ENCODE measurements around the gene GPC5.

Gene GPC5

GRCh38 chr13:91539286-91540157 is 141.1 kb downstream of the GPC5 start:
- no peak for DNase-seq (ENCODE audit: low spot score)

DNA sequence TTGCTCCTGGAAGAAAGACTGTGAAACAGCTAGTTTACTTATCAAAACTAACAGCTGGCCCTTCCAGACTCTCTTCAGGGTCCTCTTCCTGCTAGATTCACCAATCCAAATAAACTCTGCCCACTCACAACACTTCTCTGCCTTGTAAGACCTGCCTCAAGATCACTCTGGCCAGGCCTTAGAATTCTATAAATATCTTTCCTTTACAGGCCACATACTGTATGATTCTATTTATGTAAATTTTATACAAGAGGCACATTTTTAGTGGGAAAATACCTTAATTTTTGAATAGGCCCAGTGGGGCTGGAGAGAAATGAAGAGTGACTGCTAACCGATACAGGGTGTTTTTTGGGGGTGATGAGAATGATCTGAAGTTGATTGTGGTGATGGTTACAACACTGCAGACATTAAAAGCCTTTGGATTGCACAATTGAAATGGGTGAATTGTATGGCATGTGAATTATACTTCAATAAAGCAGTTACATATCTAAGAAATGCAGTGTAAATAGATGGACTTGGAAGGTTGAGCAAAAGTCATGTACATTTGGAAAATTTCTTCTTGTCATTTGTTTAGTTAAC is 141.8 kb downstream of the GPC5 start:
- DNase-seq (ENCODE audit: low spot score), result no peak

GRCh38 chr13:91544723-91545122 is 146.3 kb downstream of the GPC5 start:
- DNase-seq (ENCODE audit: low spot score), result no peak

- DNase-seq (ENCODE audit: low spot score), result no peak
Observed at GRCh38 chr13:91546900-91547299, 148.5 kb downstream of the GPC5 start.

DNA sequence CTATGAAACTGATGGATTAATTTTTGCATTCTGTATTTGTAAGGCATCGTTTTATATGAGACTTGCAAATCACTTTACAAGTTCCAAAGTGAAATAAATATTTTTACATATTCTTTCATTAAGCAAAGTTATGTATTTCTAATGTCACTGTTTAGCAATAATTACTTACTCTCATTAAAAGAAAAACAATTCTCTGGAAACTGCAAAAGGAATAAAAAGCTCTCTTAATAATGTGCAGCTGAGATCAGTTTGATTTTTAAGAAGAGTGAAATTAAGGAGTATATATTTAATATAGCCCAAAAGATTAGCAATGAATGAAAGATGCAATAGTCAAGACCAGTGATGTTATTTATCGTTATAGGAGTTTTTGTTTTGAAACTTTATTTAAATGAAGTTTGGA is 155.2 kb downstream of the GPC5 start:
- DNase-seq (ENCODE audit: low spot score), result no peak

- DNase-seq (ENCODE audit: low spot score), result no peak
Observed at GRCh38 chr13:91554101-91554500, 155.7 kb downstream of the GPC5 start.

DNA sequence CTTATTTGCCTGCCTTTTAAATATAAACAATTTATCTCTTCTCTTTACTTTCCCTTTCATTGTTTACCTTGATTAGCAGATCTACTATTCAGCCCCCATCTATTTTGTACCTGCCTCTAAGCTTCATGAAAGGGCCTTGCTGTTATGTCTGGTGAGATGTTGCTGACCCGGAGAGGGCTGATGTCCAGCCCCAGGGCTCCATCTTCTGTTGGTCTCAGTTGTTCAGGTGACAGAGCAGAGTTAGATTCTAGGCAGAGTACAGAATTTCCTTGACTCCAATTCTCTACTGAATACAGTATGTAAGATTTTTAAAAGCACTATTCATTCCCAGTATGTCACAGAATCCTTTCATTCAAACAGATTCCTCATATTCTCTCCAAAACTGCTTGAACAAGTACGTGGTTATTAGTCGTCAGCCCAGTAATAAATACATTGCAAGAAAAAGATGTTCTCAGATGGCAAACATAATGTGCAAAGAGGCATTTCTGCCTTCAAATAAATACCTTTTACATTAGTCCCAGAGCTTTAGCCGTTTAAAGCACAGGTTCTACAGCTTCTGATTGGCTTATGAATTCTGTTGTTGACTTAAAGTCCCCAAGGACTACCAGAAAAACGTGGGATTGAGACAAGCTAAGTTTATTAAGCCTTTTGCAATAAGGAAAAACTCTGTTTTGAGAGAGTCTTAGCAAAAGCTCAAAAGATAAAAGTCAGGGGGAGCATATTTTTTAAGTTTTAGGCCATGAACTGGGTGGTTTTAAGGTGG is 159.1 kb downstream of the GPC5 start:
- DNase-seq (ENCODE audit: low spot score), result no peak

DNA sequence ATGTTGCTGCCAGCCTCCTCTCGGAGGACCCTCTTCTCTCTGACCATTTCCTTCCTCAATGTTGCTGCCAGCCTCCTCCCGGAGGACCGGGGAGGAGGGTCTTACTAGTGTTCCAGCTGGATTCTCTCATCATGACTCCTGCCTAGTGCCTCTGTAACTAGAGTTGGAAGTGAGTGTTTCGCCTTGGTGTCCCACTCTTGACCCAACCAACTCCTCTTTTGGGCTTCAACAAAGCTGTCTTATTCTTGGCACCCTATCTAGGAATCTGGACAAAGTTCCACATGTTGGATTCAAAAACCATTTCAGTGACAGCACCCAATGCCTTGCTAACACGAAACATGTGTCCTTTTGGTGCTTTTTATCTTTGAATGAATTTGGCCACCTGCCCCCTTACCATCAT is 165.4 kb downstream of the GPC5 start:
- DNase-seq (ENCODE audit: low spot score), result no peak

DNA sequence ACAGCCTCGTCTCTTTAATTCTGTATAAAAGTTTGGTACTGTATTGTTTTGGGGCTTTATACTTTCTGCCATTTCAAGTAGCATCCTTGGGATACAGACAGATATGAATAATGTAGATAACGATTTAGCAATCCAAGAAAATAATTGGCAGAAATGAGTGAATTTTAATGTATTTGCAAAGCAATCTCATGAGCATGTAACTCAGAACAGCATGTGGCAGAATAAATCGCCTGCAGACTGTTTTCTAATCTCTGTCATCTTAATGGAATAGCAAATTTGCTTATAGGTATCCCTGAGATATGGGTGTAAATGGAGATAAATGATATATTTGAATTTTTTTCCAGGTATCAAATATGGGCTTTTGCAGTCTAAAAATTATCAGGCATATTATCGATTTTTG is 166.0 kb downstream of the GPC5 start:
- DNase-seq (ENCODE audit: low spot score), result no peak

DNA sequence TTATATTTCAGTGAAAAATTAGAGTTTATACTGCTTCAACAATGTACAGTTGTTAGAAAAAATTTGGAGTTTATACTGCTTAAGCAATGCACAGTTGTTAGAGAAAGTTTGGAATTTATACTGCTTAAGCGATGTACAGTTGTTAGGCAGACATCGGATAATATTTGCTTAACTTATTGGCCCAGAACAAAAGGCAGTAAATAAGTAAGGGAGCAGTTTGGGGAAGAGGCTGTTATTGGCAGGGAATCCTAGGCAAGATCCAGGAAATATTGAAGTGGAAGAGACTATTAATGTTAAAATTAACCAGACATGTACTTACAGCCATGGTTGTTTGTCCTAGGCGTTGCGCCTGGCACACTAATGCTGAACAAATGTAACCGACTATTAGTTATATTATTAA is 166.9 kb downstream of the GPC5 start:
- no peak for DNase-seq (ENCODE audit: low spot score)

DNA sequence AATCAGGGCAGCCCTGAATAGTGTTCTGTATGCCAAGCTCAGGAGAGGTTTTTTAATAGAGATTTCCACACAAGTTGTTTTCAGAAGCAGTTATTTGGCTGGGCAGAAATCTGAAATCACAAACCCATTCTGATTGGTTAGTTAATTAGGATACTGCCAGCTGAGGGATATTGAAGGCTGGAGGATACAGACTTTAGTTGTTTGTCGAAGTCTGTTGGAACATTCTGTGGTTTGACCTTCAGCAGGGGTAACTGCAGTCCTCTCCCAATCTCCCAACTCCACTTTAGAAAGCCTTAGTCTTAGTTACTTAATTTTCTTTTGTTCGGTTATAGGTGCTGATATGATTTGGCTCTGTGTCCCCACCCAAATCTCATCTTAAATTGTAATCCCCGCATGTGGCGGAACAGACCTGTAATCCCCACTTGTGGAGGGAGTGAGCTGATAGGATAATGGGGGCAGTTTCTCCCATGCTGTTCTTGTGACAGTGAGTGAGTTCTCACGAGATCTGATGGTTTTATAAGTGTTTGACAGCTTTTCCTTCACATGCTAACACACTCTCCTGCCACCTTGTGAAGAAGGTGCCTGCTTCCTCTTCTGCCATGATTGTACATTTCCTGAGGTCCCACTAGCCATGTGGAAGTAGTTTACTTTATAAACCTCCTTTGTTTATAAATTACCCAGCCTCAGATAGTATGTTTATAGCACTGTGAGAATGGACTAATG is 169.2 kb downstream of the GPC5 start:
- DNase-seq (ENCODE audit: low spot score), result no peak

- DNase-seq (ENCODE audit: low spot score), result no peak
Observed at GRCh38 chr13:91571681-91572080, 173.3 kb downstream of the GPC5 start.

GRCh38 chr13:91572439-91572838 is 174.0 kb downstream of the GPC5 start:
- no peak for DNase-seq (ENCODE audit: low spot score)

DNA sequence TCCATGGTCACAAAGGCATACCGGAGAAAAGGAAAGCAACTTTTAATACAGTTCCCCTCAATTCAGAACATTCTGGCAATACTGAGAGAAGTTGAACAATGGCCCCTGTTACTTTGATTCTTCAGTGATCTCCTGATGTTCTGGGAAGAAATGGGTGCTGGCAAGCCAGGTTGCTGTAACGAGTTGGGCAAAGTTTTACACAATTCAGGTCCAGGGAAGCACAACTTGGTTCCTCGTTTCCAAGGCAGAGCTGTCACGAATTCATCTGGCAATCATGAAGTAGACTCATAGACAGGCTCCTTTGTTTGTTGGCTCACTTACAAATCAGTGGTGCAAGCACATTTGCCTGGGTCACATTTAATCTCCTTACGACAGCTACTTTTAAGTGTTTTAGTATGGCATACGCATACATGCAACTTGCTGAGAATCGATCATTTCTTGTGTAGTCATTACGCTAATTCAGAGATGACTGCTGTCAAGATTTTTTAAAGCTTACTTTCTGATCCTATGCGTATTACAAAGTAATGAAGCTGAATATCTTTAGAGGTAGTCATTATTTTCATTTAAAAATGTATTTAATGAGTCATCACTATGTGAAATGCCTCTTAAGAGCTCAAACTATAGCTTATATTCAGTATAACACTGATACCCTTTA is 174.7 kb downstream of the GPC5 start:
- DNase-seq (ENCODE audit: low spot score), result no peak

- no peak for DNase-seq (ENCODE audit: low spot score)
Observed at GRCh38 chr13:91574766-91575165, 176.3 kb downstream of the GPC5 start.

DNA sequence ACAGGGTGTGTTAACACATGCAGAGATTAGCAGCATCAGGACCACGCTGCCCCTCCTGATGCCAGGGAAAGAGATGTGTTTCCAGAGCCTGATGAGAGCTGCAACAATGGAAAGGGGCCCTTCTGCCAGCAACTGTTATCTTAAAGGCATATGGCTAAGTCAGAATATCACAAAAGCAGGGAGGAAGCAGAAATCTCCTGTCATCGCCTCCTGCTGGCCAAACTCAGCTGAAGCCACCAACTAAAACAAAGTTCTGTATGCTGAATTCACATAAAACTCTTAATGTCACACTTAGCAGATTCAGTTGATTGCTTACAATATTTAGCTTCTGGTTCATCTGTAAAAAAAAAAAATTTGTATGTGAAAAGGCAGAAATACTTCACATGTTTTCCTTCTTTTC is 178.2 kb downstream of the GPC5 start:
- DNase-seq (ENCODE audit: low spot score), result no peak

GRCh38 chr13:91579320-91579719 is 180.9 kb downstream of the GPC5 start:
- no peak for DNase-seq (ENCODE audit: low spot score)

DNA sequence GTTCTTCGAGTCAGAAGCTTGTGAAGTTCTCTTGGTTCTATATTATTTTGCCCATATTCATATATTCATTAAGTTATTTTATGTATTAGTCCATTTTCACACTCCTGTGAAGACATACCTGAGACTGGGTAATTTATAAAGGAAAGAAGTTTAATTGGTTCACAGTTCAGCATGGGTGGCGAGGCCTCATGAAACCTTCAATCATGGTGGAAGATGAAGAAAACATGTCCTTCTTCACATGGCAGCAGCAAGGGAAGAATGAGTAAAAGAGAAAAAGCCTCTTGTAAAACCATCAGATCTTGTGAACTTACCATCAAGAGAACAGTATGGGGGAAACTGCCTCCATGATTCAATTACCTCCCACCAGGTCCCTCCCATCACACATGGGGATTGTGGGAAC is 182.3 kb downstream of the GPC5 start:
- DNase-seq (ENCODE audit: low spot score), result no peak

DNA sequence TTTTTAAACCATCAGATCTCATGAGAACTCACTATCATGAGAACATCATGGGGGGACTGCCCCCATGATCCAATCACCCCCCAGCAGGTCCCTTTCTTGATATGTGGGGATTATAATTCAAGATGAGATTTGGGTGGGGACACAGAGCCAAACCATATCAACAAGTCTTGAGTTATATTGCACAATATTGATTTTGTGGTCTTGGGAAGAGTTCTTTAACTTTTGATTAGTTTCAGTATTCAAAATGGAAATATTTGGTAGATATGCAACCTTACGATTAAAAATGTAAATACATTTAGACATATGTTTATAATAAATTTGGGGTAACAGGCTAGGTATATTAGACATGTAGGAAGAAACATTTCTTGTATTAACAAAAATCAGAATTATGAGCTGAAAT is 188.2 kb downstream of the GPC5 start:
- no peak for DNase-seq (ENCODE audit: low spot score)

GRCh38 chr13:91588541-91588940 is 190.1 kb downstream of the GPC5 start:
- DNase-seq (ENCODE audit: low spot score), result no peak

DNA sequence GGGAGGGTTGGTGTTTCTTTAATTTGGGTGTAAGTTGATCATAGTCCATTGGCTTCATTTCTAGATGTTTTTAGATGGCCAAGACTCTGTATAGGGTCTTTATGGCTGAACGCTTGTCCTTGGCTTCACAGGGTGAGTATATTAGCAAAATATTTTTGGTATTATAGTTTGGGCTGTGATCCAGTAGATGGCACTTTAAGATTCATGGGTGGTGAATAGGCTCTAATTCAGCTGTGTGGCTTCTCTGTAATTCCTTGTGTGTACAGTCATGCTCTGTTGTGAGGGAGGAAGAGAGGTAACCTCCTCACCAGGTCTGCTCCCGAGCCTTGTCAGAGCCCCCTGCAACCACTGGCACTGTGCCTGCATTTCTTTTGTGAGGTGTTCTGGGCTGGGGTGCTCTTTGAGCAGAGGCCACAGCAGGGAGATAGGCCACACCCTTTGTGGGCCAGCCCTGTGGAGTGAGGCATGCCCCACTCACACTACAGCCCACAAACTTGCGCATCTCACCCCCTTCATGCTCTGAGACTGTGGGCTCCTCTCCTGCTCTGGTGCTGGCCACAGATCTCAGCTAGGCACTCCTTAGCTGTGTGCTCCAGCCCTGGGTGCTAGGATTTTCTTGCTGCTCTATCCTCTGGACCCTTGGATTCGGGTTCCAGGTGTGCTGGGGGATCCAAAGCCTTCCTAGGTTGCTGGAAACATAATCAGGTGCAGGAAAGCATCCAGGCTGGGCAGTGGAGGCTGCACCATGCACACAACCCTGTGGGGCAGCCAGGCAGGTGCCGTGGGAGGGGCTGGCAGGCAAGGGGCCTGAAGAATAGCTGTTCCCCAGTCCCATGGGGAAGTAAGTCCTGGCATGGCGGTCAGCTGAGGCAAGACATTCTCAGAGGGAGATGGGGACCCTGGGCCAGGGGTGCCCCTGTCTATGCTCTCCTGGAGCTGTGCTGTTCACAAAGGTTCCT is 193.9 kb downstream of the GPC5 start:
- DNase-seq (ENCODE audit: low spot score), result no peak

Data from kidney capillary endothelial cell (primary cell).